SK-N-SH treated with all-trans-retinoic acid at 6 μM for 48 hours (cell line): ENCODE data around the gene OSBPL5.
"Not testable (repeated sequence)": the region's sequence is repeated elsewhere in the genome, so short reads cannot be mapped to it uniquely, and the experiment has no call there.

Experiments used
- ATAC-seq: fragments of 200-7000 bp; cut with Tn5 transposase; 3 replicates; pipeline ENCODE4 v1.9.1; 2020; ENCODE audit warnings: mild to moderate bottlenecking, moderate library complexity
- ARNTL ChIP-seq: fragments of 450-650 bp; formaldehyde crosslinking; IDR thresholded peaks from 2 replicates; pipeline ENCODE4 v1.5.0; 2020; ENCODE audit warnings: low read depth, mild to moderate bottlenecking, moderate library complexity, borderline replicate concordance
- BACH2 ChIP-seq: fragments of 250-450 bp; sonication (Bioruptor Pico); IDR thresholded peaks from 2 replicates; pipeline ENCODE4 v1.9.0; 2021; ENCODE audit warnings: mild to moderate bottlenecking, borderline replicate concordance
- CSDC2 ChIP-seq: fragments of 250-450 bp; sonication (Bioruptor Pico); IDR thresholded peaks from 2 replicates; pipeline ENCODE4 v1.5.0; 2020; ENCODE audit warnings: mild to moderate bottlenecking, moderate library complexity
- ESRRG ChIP-seq: fragments of 250-450 bp; sonication (Bioruptor Pico); IDR thresholded peaks from 2 replicates; pipeline ENCODE4 v1.6.1; 2021; ENCODE audit warnings: mild to moderate bottlenecking
- GLIS3 ChIP-seq: fragments of 250-450 bp; sonication (Bioruptor Pico); IDR thresholded peaks from 2 replicates; pipeline ENCODE4 v1.5.0; 2020; ENCODE audit warnings: mild to moderate bottlenecking, moderate library complexity
- ISL1 ChIP-seq: fragments of 250-450 bp; sonication (Bioruptor Pico); IDR thresholded peaks from 2 replicates; pipeline ENCODE4 v2.1.2; 2022; ENCODE audit warnings: mild to moderate bottlenecking, moderate library complexity
- OSR1 ChIP-seq: fragments of 250-450 bp; sonication (Bioruptor Pico); IDR thresholded peaks from 2 replicates; pipeline ENCODE4 v1.8.0; 2022; ENCODE audit warnings: moderate library complexity, mild to moderate bottlenecking, inconsistent platforms
- PPARA ChIP-seq: fragments of 250-450 bp; sonication (Bioruptor Pico); IDR thresholded peaks from 2 replicates; pipeline ENCODE4 v1.5.0; 2020; ENCODE audit warnings: mild to moderate bottlenecking, borderline replicate concordance
- RARB ChIP-seq: fragments of 250-450 bp; sonication (Bioruptor Pico); IDR thresholded peaks from 2 replicates; pipeline ENCODE4 v1.8.0; 2021; ENCODE audit warnings: mild to moderate bottlenecking, moderate library complexity
- SNAI2 ChIP-seq: fragments of 250-450 bp; sonication (Bioruptor Pico); IDR thresholded peaks from 2 replicates; pipeline ENCODE4 v1.5.0; 2020; ENCODE audit warnings: mild to moderate bottlenecking, moderate library complexity
- ZC3H10 ChIP-seq: fragments of 250-450 bp; sonication (Bioruptor Pico); IDR thresholded peaks from 2 replicates; pipeline ENCODE4 v1.5.1; 2021; ENCODE audit warnings: mild to moderate bottlenecking, moderate library complexity
- ZFP3 ChIP-seq: fragments of 250-450 bp; sonication (Bioruptor Pico); IDR thresholded peaks from 2 replicates; pipeline ENCODE4 v1.5.0; 2020; ENCODE audit warnings: mild to moderate bottlenecking, moderate library complexity
- ZNF565 ChIP-seq: fragments of 450-650 bp; formaldehyde crosslinking; conservative IDR thresholded peaks from 2 replicates; pipeline ENCODE4 v1.5.0; 2020; ENCODE audit warnings: low read depth, mild to moderate bottlenecking, moderate library complexity
- ZNF70 ChIP-seq: fragments of 450-650 bp; formaldehyde crosslinking; IDR thresholded peaks from 2 replicates; pipeline ENCODE4 v1.5.0; 2020; ENCODE audit warnings: mild to moderate bottlenecking, moderate library complexity
- ZNF8 ChIP-seq: fragments of 450-650 bp; formaldehyde crosslinking; IDR thresholded peaks from 2 replicates; pipeline ENCODE4 v1.5.0; 2020; ENCODE audit warnings: mild to moderate bottlenecking, moderate library complexity
- TF ChIP-seq, protein P1 (sequence below): fragments of 250-450 bp; sonication (Bioruptor Pico); IDR thresholded peaks from 2 replicates; pipeline ENCODE4 v1.5.0; 2020; ENCODE audit warnings: mild to moderate bottlenecking, moderate library complexity
- TF ChIP-seq, protein P2 (sequence below): fragments of 250-450 bp; sonication (Bioruptor Pico); IDR thresholded peaks from 2 replicates; pipeline ENCODE4 v1.8.0; 2020; ENCODE audit warnings: mild to moderate bottlenecking, moderate library complexity, borderline replicate concordance
- TF ChIP-seq, protein P3 (sequence below): fragments of 250-450 bp; sonication (Bioruptor Pico); IDR thresholded peaks from 2 replicates; pipeline ENCODE4 v1.5.1; 2021; ENCODE audit warnings: mild to moderate bottlenecking, moderate library complexity
- TF ChIP-seq, protein P4 (sequence below): fragments of 250-450 bp; sonication (Bioruptor Pico); IDR thresholded peaks from 2 replicates; pipeline ENCODE4 v1.5.1; 2020; ENCODE audit warnings: low read depth, mild to moderate bottlenecking, moderate library complexity

Gene OSBPL5

DNA sequence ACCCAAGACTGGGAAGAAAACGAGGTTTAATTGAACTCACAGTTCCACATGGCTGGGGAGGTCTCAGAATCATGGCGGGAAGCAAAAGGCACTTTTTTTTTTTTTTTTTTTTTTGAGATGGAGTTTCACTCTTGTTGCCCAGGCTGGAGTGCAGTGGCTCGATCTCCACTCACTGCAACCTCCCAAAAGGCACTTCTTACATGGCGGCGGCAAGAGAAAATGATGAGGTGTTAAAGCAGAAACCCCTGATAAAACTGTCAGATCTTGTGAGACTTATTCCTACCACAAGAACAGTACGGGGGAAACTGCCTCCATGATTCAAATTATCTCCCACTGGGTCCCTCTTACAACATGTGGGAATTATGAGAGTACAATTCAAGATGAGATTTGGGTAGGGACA, 100.4 kb downstream of the OSBPL5 start:
- not testable (repeated sequence) for ATAC-seq

DNA sequence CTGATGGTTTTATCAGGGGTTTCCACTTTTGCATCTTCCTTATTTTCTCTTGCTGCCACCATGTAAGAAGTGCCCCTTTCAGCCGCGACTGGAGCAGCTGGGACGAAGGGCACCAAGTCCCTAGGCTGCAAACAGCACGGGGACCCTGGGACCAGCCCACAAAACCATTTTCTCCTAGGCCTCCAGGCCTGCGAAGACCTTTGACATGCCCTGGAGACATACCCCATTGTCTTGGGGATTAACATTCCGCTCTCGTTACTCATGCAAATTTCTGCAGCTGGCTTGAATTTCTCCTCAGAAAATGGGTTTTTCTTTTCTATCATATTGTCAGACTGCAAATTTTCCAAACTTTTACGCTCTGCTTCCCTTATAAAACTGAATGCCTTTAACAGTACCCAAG, 101.2 kb downstream of the OSBPL5 start:
- not testable (repeated sequence) for ATAC-seq

DNA sequence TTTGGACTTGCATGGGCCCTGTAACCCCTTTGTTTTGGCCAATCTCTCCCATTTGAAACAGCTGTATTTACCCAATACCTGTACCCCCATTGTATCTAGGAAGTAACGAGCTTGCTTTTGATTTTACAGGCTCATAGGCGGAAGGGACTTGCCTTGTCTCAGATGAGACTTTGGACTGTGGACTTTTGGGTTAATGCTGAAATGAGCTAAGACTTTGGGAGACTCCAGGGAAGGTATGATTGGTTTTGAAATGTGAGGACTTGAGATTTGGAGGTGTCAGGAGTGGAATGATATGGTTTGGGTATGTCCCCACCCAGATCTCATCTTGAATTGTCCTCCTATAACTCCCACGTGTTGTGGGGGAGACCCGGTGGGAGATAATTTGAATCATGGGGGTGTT, 101.7 kb downstream of the OSBPL5 start:
- ATAC-seq = not testable (repeated sequence)

DNA sequence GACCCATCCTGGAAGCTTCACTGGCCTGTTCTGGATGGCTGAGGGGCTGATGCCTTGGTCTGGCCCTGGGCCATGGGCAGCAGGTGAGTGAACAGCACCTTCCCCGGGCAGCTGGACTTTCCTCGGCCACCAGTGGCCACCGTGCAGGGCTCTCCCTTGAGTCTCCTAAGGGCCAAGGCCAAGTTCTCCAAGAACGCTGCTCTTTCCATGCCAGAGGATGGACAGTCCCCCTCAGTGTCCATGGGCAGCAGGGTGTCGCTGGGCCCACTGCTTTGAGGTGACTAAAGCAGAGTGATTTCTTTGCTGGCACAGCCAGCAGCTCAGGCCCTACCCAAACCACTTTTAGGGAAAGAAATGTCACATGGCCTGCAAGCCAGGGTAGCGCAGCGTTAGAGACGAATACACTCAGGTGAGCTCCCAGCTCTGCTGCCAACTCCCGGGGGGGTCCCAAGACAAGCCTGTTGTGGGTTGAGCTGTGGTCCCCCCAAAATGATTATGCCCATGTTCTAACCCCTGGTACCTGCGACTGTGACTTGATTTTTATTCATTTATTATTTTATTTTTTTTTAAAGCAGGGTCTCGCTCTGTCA, 104.6 kb downstream of the OSBPL5 start:
- TF ChIP-seq ARNTL (CRISPR knock-in tag) (no peak), ESRRG (no peak), ZFP3 (no peak), ZNF70 (CRISPR knock-in tag) (no peak), PPARA (CRISPR knock-in tag) (no peak), RARB (CRISPR knock-in tag) (no peak), GLIS3 (no peak), SNAI2 (CRISPR knock-in tag) (no peak), BACH2 (no peak), CSDC2 (CRISPR knock-in tag) (no peak), ISL1 (CRISPR knock-in tag) (no peak)
- TF ChIP-seq, protein P1, sequence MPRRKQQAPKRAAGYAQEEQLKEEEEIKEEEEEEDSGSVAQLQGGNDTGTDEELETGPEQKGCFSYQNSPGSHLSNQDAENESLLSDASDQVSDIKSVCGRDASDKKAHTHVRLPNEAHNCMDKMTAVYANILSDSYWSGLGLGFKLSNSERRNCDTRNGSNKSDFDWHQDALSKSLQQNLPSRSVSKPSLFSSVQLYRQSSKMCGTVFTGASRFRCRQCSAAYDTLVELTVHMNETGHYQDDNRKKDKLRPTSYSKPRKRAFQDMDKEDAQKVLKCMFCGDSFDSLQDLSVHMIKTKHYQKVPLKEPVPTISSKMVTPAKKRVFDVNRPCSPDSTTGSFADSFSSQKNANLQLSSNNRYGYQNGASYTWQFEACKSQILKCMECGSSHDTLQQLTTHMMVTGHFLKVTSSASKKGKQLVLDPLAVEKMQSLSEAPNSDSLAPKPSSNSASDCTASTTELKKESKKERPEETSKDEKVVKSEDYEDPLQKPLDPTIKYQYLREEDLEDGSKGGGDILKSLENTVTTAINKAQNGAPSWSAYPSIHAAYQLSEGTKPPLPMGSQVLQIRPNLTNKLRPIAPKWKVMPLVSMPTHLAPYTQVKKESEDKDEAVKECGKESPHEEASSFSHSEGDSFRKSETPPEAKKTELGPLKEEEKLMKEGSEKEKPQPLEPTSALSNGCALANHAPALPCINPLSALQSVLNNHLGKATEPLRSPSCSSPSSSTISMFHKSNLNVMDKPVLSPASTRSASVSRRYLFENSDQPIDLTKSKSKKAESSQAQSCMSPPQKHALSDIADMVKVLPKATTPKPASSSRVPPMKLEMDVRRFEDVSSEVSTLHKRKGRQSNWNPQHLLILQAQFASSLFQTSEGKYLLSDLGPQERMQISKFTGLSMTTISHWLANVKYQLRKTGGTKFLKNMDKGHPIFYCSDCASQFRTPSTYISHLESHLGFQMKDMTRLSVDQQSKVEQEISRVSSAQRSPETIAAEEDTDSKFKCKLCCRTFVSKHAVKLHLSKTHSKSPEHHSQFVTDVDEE = no peak
- no peak for ATAC-seq

DNA sequence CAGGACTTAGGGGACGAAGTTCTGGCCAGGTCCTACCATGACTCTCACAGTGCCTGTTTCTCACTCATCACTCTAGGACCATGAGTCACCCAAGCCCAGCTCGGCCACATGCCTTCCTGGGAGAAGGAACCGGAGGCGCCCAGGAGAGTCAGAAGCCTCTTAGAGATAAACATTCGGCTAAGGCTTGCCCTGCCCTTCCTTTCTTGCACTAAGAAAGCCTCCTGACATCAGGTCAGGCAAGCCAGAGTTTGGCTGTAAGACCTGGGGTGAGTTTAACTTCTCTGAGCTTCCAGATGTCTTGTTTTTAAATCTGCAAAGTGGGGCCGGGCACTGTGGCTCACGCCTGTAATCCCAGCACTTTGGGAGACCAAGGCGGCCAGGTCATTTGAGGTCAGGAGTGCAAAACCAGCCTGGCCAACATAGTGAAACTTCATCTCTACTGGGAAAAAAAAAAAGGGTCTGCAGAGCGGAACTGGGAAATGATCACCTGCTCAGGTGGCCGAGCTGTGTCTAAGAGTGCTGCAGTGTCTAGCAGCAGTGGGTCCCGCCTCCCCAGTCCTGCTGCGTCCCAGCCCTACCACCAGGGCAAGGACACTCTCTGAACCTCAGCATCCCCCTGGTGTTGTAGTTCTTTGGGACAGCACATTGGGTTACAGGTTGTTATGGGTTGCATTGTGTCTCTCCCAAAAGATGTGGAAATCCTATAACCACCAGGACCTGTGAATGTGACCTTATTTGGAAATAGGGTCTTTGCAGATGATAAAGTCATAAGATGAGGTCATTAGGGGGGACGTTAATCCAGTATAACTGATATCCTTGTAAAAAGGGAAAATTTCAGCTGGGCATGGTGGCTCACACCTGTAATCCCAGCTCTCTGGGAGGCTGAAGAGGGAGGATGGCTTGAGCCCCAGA, 106.1 kb downstream of the OSBPL5 start:
- TF ChIP-seq, protein P2, sequence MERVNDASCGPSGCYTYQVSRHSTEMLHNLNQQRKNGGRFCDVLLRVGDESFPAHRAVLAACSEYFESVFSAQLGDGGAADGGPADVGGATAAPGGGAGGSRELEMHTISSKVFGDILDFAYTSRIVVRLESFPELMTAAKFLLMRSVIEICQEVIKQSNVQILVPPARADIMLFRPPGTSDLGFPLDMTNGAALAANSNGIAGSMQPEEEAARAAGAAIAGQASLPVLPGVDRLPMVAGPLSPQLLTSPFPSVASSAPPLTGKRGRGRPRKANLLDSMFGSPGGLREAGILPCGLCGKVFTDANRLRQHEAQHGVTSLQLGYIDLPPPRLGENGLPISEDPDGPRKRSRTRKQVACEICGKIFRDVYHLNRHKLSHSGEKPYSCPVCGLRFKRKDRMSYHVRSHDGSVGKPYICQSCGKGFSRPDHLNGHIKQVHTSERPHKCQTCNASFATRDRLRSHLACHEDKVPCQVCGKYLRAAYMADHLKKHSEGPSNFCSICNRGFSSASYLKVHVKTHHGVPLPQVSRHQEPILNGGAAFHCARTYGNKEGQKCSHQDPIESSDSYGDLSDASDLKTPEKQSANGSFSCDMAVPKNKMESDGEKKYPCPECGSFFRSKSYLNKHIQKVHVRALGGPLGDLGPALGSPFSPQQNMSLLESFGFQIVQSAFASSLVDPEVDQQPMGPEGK = no peak
- TF ChIP-seq RARB (CRISPR knock-in tag) = no peak
- TF ChIP-seq, protein P3, sequence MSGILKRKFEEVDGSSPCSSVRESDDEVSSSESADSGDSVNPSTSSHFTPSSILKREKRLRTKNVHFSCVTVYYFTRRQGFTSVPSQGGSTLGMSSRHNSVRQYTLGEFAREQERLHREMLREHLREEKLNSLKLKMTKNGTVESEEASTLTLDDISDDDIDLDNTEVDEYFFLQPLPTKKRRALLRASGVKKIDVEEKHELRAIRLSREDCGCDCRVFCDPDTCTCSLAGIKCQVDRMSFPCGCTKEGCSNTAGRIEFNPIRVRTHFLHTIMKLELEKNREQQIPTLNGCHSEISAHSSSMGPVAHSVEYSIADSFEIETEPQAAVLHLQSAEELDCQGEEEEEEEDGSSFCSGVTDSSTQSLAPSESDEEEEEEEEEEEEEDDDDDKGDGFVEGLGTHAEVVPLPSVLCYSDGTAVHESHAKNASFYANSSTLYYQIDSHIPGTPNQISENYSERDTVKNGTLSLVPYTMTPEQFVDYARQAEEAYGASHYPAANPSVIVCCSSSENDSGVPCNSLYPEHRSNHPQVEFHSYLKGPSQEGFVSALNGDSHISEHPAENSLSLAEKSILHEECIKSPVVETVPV (CRISPR knock-in tag) = no peak
- no peak for TF ChIP-seq ZC3H10 (CRISPR knock-in tag)
- no peak for TF ChIP-seq ZNF565 (CRISPR knock-in tag)
- TF ChIP-seq, protein P1 = no peak
- TF ChIP-seq, protein P4, sequence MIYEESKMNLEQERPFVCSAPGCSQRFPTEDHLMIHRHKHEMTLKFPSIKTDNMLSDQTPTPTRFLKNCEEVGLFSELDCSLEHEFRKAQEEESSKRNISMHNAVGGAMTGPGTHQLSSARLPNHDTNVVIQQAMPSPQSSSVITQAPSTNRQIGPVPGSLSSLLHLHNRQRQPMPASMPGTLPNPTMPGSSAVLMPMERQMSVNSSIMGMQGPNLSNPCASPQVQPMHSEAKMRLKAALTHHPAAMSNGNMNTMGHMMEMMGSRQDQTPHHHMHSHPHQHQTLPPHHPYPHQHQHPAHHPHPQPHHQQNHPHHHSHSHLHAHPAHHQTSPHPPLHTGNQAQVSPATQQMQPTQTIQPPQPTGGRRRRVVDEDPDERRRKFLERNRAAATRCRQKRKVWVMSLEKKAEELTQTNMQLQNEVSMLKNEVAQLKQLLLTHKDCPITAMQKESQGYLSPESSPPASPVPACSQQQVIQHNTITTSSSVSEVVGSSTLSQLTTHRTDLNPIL (CRISPR knock-in tag) = no peak
- TF ChIP-seq ZNF8 (CRISPR knock-in tag) = no peak
- TF ChIP-seq GLIS3 = no peak
- TF ChIP-seq ARNTL (CRISPR knock-in tag) = no peak
- no peak for TF ChIP-seq OSR1
- no peak for TF ChIP-seq BACH2
- ATAC-seq = no peak
